ENCODE measurements around the gene SLC6A13.

Gene SLC6A13

GRCh38 chr12:195156-195555 lies 67.5 kb downstream of the SLC6A13 start:
- H3K9me3 ChIP-seq (ENCODE audit: low read length): no peaks in the 10 kb centered on the region
- H3K27ac ChIP-seq (ENCODE audit: low read depth, low read length, poor library complexity, severe bottlenecking): no peak overlapping the region
- peaks cover 4% of the 10 kb centered on the region; the same call in 1 of the 2 replicates for H3K27me3 ChIP-seq (ENCODE audit: insufficient read depth, low read length)
- no peak for TF ChIP-seq CTCF (IDR thresholded peaks at IDR 0.05; ENCODE audit: low read length)
- no peak for TF ChIP-seq EZH2 (IDR thresholded peaks at IDR 0.05; ENCODE audit: borderline replicate concordance, low read length)
- H3F3A ChIP-seq (ENCODE audit: insufficient read depth, low read length): no peaks in the 10 kb centered on the region
- no peak overlapping the region for H3K4me2 ChIP-seq (ENCODE audit: low read length)
- no peaks in the 10 kb centered on the region for H3K36me3 ChIP-seq (ENCODE audit: insufficient read depth, low read length)
- H4K20me1 ChIP-seq (ENCODE audit: insufficient read depth, low read length): no peaks in the 10 kb centered on the region
- H3K9me2 ChIP-seq (ENCODE audit: low read depth, low read length): no peaks in the 10 kb centered on the region
- no peak overlapping the region for H2AFZ ChIP-seq (ENCODE audit: low read length)
- H3K4me3 ChIP-seq (ENCODE audit: low read depth, low read length, poor library complexity, severe bottlenecking): no peak overlapping the region
- no peaks in the 10 kb centered on the region for H3K79me2 ChIP-seq (ENCODE audit: insufficient read depth, low read length)
- no peaks in the 10 kb centered on the region for H3K4me1 ChIP-seq (ENCODE audit: insufficient read depth, low read length, severe bottlenecking)
- no peak overlapping the region for H3K9ac ChIP-seq (ENCODE audit: low read length)

GRCh38 chr12:194276-194675 lies 68.4 kb downstream of the SLC6A13 start:
- Histone ChIP-seq H4K20me1 (ENCODE audit: insufficient read depth, low read length) (no peaks in the 10 kb centered on the region), H3K79me2 (ENCODE audit: insufficient read depth, low read length) (no peaks in the 10 kb centered on the region), H3K36me3 (ENCODE audit: insufficient read depth, low read length) (no peaks in the 10 kb centered on the region), H3K4me2 (ENCODE audit: low read length) (no peak overlapping the region), H3K27me3 (ENCODE audit: insufficient read depth, low read length) (peaks cover 8% of the 10 kb centered on the region; the same call in 1 of the 2 replicates), H2AFZ (ENCODE audit: low read length) (no peak overlapping the region), H3K9me3 (ENCODE audit: low read length) (no peaks in the 10 kb centered on the region), H3K4me3 (ENCODE audit: low read depth, low read length, poor library complexity, severe bottlenecking) (no peak overlapping the region), H3K9me2 (ENCODE audit: low read depth, low read length) (no peaks in the 10 kb centered on the region), H3K9ac (ENCODE audit: low read length) (no peak overlapping the region), H3K27ac (ENCODE audit: low read depth, low read length, poor library complexity, severe bottlenecking) (no peak overlapping the region), H3F3A (ENCODE audit: insufficient read depth, low read length) (no peaks in the 10 kb centered on the region), H3K4me1 (ENCODE audit: insufficient read depth, low read length, severe bottlenecking) (no peaks in the 10 kb centered on the region)
- no peak for TF ChIP-seq EZH2 (IDR thresholded peaks at IDR 0.05; ENCODE audit: borderline replicate concordance, low read length)

- Histone ChIP-seq H3K4me3 (ENCODE audit: low read depth, low read length, poor library complexity, severe bottlenecking) (no peak overlapping the region), H2AFZ (ENCODE audit: low read length) (no peak overlapping the region), H3K79me2 (ENCODE audit: insufficient read depth, low read length) (no peaks in the 10 kb centered on the region), H4K20me1 (ENCODE audit: insufficient read depth, low read length) (no peaks in the 10 kb centered on the region), H3K36me3 (ENCODE audit: insufficient read depth, low read length) (no peaks in the 10 kb centered on the region), H3K27ac (ENCODE audit: low read depth, low read length, poor library complexity, severe bottlenecking) (no peak overlapping the region), H3K9me3 (ENCODE audit: low read length) (no peaks in the 10 kb centered on the region), H3K27me3 (ENCODE audit: insufficient read depth, low read length) (peaks cover 8% of the 10 kb centered on the region; the same call in 1 of the 2 replicates), H3K4me1 (ENCODE audit: insufficient read depth, low read length, severe bottlenecking) (no peaks in the 10 kb centered on the region), H3F3A (ENCODE audit: insufficient read depth, low read length) (no peaks in the 10 kb centered on the region), H3K4me2 (ENCODE audit: low read length) (no peak overlapping the region), H3K9me2 (ENCODE audit: low read depth, low read length) (no peaks in the 10 kb centered on the region), H3K9ac (ENCODE audit: low read length) (no peak overlapping the region)
- TF ChIP-seq EZH2 (IDR thresholded peaks at IDR 0.05; ENCODE audit: borderline replicate concordance, low read length): no peak
- no peak for TF ChIP-seq CTCF (IDR thresholded peaks at IDR 0.05; ENCODE audit: low read length)
Observed at GRCh38 chr12:193261-193660, 69.4 kb downstream of the SLC6A13 start.

DNA sequence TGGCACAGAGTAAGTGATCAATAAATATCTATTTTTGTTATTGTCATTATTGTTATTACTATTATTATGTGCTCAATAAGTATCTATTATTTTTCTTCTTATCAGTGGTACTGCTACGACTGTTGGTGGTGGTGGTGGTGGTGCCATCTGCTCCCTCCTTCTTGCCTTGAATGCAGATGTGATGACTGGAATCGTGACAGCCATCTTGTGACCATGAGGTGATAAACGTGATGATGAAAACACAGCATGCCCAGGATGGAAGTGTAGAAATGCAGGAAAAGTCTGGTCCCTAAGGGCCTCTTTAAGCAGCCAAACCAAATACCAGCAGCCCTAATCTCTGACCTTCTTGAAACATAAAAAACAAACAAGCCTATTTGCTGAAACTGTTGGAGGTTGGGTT lies 71.1 kb downstream of the SLC6A13 start:
- no peaks in the 10 kb centered on the region for H3K79me2 ChIP-seq (ENCODE audit: insufficient read depth, low read length)
- no peak overlapping the region for H2AFZ ChIP-seq (ENCODE audit: low read length)
- no peaks in the 10 kb centered on the region for H3K9me3 ChIP-seq (ENCODE audit: low read length)
- no peaks in the 10 kb centered on the region for H3K36me3 ChIP-seq (ENCODE audit: insufficient read depth, low read length)
- H3F3A ChIP-seq (ENCODE audit: insufficient read depth, low read length): no peaks in the 10 kb centered on the region
- no peaks in the 10 kb centered on the region for H3K9me2 ChIP-seq (ENCODE audit: low read depth, low read length)
- no peaks in the 10 kb centered on the region for H4K20me1 ChIP-seq (ENCODE audit: insufficient read depth, low read length)
- H3K9ac ChIP-seq (ENCODE audit: low read length): no peak overlapping the region
- no peak for TF ChIP-seq CTCF (IDR thresholded peaks at IDR 0.05; ENCODE audit: low read length)
- no peak for TF ChIP-seq EZH2 (IDR thresholded peaks at IDR 0.05; ENCODE audit: borderline replicate concordance, low read length)
- H3K4me2 ChIP-seq (ENCODE audit: low read length): no peak overlapping the region
- H3K27ac ChIP-seq (ENCODE audit: low read depth, low read length, poor library complexity, severe bottlenecking): no peak overlapping the region
- H3K4me1 ChIP-seq (ENCODE audit: insufficient read depth, low read length, severe bottlenecking): no peaks in the 10 kb centered on the region
- H3K4me3 ChIP-seq (ENCODE audit: low read depth, low read length, poor library complexity, severe bottlenecking): no peak overlapping the region
- peaks cover 8% of the 10 kb centered on the region; the same call in 1 of the 2 replicates for H3K27me3 ChIP-seq (ENCODE audit: insufficient read depth, low read length)
